Activated CD4-positive, alpha-beta T cell treated with anti-CD3 and anti-CD28 coated beads for 24 hours (primary cell): ENCODE data around the gene MVP.
"Not testable (repeated sequence)": the region's sequence is repeated elsewhere in the genome, so short reads cannot be mapped to it uniquely, and the experiment has no call there.

ENCODE experiments used
- DNase-seq, 2 donors: peaks; one replicate each; pipeline ENCODE4 v3.0.0-alpha.2; 2020; ENCODE audit warnings: low read depth in 2 of 2

The MVP gene

GRCh38 chr16:29815032-29815721, 5.1 kb upstream of the MVP start:
- no peak for DNase-seq

GRCh38 chr16:29815793-29816693, 4.2 kb upstream of the MVP start, which contains the start of gene PAGR1:
TSS of gene PAGR1 (plus strand) at chr16:29816152. CDS start at chr16:29816526, 374 bp downstream.
- DNase-seq: peak; percentile 96 to 97

GRCh38 chr16:29816694-29817441, 3.4 kb upstream of the MVP start:
- no peak for DNase-seq

GRCh38 chr16:29818082-29818481, 2.2 kb upstream of the MVP start:
- no peak for DNase-seq

GRCh38 chr16:29819506-29819905, 756 bp upstream of the MVP start:
- no peak for DNase-seq

- no peak for DNase-seq
These were observed 724 bp downstream of the MVP start for GRCh38 chr16:29820730-29821642.

- no peak for DNase-seq
These were observed 1.4 kb downstream of the MVP start for GRCh38 chr16:29821643-29822115.

- no peak for DNase-seq
These were observed 4.4 kb downstream of the MVP start for GRCh38 chr16:29824589-29825144.

GRCh38 chr16:29825145-29826044, 5.1 kb downstream of the MVP start:
- DNase-seq: no peak

GRCh38 chr16:29826342-29826695, 6.1 kb downstream of the MVP start:
- no peak for DNase-seq

- DNase-seq: no peak
These were observed 10.5 kb downstream of the MVP start for GRCh38 chr16:29830774-29831173.

GRCh38 chr16:29831490-29831889, 11.2 kb downstream of the MVP start:
- no peak for DNase-seq

- not testable (repeated sequence) for DNase-seq
These were observed 13.0 kb downstream of the MVP start for GRCh38 chr16:29833219-29833618.

- DNase-seq: no peak
These were observed 13.8 kb downstream of the MVP start for GRCh38 chr16:29834079-29834478.

- no peak for DNase-seq
These were observed 15.7 kb downstream of the MVP start for GRCh38 chr16:29835926-29836325.

GRCh38 chr16:29836623-29837022, 16.4 kb downstream of the MVP start:
- DNase-seq: no peak

- DNase-seq: no peak
These were observed 17.6 kb downstream of the MVP start for GRCh38 chr16:29837841-29838240.

- DNase-seq: no peak
These were observed 19.6 kb downstream of the MVP start for GRCh38 chr16:29839822-29840221.

- no peak for DNase-seq
These were observed 20.0 kb downstream of the MVP start for GRCh38 chr16:29840240-29840639.

- no peak for DNase-seq
These were observed 21.4 kb downstream of the MVP start for GRCh38 chr16:29841631-29842030.
